Brain microvascular endothelial cell (primary cell): ENCODE measurements around the gene MAP4K5.

Source experiments
- DNase-seq: peaks from one replicate; pipeline ENCODE4 v3.0.0-alpha.2; 2020
- H3K27ac ChIP-seq: fragments of 250-450 bp; sonication (Bioruptor Pico); 2 replicates; pipeline ENCODE4 v1.5.1; 2020; ENCODE audit warnings: mild to moderate bottlenecking, moderate library complexity
- H3K27me3 ChIP-seq: fragments of 250-450 bp; sonication (Bioruptor Pico); replicated peaks from 2 replicates; pipeline ENCODE4 v1.5.1; 2020; ENCODE audit warnings: mild to moderate bottlenecking
- H3K36me3 ChIP-seq: fragments of 250-450 bp; sonication (Bioruptor Pico); replicated peaks from 2 replicates; pipeline ENCODE4 v1.5.1; 2020; ENCODE audit warnings: mild to moderate bottlenecking
- H3K4me3 ChIP-seq: 2 replicates; pipeline ENCODE4 v1.5.1; 2011; ENCODE audit warnings: low read depth, mild to moderate bottlenecking, control low read depth, low read length, moderate library complexity
- in situ Hi-C: cut with HindIII; loops from 2 replicates; pipeline ENCODE4 v1.10.0; 2017; ENCODE audit warnings: low sequenced_read_pairs, low pct_ligation_motif_present
- TF ChIP-seq, protein P1 (sequence below): IDR thresholded peaks from 2 replicates; pipeline ENCODE4 v1.5.1; 2011; ENCODE audit warnings: low read depth, mild to moderate bottlenecking, moderate library complexity, low read length, control low read depth, inconsistent platforms; ENCODE audit errors: missing control alignments

Gene MAP4K5

DNA sequence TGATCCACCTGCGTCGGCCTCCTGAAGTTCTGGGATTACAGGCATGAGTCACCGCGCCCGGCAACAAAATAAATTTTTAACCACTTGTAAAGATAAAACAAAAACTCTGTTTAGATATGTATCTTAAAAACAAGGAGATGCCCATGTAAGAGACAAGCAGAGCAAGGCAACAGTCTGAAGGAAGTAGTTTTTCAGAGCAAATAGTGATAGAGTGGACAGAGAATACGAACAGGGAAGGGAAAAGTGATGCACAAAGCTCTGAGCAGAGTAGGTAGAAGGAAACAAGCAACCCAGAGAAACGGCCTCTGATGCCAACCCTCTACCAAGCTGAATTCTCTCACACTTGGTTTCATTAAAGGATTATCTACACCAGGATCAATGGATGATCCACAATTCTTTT lies 110.9 kb downstream of the MAP4K5 start:
- TF ChIP-seq, protein P1, sequence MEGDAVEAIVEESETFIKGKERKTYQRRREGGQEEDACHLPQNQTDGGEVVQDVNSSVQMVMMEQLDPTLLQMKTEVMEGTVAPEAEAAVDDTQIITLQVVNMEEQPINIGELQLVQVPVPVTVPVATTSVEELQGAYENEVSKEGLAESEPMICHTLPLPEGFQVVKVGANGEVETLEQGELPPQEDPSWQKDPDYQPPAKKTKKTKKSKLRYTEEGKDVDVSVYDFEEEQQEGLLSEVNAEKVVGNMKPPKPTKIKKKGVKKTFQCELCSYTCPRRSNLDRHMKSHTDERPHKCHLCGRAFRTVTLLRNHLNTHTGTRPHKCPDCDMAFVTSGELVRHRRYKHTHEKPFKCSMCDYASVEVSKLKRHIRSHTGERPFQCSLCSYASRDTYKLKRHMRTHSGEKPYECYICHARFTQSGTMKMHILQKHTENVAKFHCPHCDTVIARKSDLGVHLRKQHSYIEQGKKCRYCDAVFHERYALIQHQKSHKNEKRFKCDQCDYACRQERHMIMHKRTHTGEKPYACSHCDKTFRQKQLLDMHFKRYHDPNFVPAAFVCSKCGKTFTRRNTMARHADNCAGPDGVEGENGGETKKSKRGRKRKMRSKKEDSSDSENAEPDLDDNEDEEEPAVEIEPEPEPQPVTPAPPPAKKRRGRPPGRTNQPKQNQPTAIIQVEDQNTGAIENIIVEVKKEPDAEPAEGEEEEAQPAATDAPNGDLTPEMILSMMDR = no peak
- DNase-seq = no peak
- H3K36me3 ChIP-seq = peaks cover 47% of the 10 kb centered on the region
- no peaks in the 10 kb centered on the region for H3K27me3 ChIP-seq
- in situ Hi-C loops = no loop called here
- no peak overlapping the region for H3K4me3 ChIP-seq
- no peak overlapping the region for H3K27ac ChIP-seq

- TF ChIP-seq, protein P1 = no peak
- Histone ChIP-seq H3K27ac (no peak overlapping the region), H3K36me3 (peaks cover 32% of the 10 kb centered on the region), H3K4me3 (no peak overlapping the region), H3K27me3 (no peaks in the 10 kb centered on the region)
- no peak for DNase-seq
- in situ Hi-C loops = no loop called here
Measured at GRCh38 chr14:50417853-50418252, 114.5 kb downstream of the MAP4K5 start.

GRCh38 chr14:50410921-50411320 lies 121.4 kb downstream of the MAP4K5 start:
- in situ Hi-C loops = no loop called here
- H3K4me3 ChIP-seq = no peak overlapping the region
- H3K27me3 ChIP-seq = no peaks in the 10 kb centered on the region
- H3K36me3 ChIP-seq = peaks cover 2% of the 10 kb centered on the region
- TF ChIP-seq, protein P1 = no peak
- no peak overlapping the region for H3K27ac ChIP-seq
- DNase-seq = no peak

GRCh38 chr14:50410071-50410470 lies 122.3 kb downstream of the MAP4K5 start:
- TF ChIP-seq, protein P1 = no peak
- Histone ChIP-seq H3K4me3 (no peak overlapping the region), H3K27ac (no peak overlapping the region), H3K36me3 (no peaks in the 10 kb centered on the region), H3K27me3 (no peaks in the 10 kb centered on the region)
- in situ Hi-C loops = no loop called here
- no peak for DNase-seq

GRCh38 chr14:50407111-50407812 lies 125.1 kb downstream of the MAP4K5 start:
- no peak for DNase-seq
- Histone ChIP-seq H3K4me3 (no peak overlapping the region), H3K36me3 (no peaks in the 10 kb centered on the region), H3K27ac (no peak overlapping the region), H3K27me3 (no peaks in the 10 kb centered on the region)
- in situ Hi-C loops = no loop called here
- TF ChIP-seq, protein P1 = no peak

DNA sequence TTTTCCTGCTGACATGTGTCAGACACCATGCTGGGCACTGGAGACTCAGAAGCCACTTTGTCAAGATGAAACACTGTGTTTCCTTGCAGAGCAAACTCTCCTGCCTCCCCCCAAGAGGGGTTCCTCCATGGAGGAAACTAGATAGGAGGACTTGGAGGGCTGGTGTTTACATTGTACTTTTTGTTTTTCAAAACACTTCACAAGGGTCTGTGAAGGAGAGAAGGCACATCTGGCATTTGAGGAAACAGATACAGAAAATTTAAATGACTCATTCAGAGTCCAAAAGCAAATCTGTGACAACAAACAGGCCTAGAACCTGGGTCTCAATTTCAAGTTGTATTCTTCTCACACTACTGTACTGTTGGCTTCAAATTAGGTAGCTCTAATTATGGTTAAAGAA lies 128.9 kb downstream of the MAP4K5 start:
- H3K27me3 ChIP-seq = no peaks in the 10 kb centered on the region
- no peak for DNase-seq
- H3K36me3 ChIP-seq = no peaks in the 10 kb centered on the region
- TF ChIP-seq, protein P1 = no peak
- in situ Hi-C loops = no loop called here
- H3K27ac ChIP-seq = no peak overlapping the region
- no peak overlapping the region for H3K4me3 ChIP-seq
